ENCODE data around the gene DHRS7C. TPM values are rescaled to one million over a fixed set of nuclear protein-coding genes. Genes with fewer than 3 reads are reported as not detected.
"Not testable (repeated sequence)": the region's sequence is repeated elsewhere in the genome, so short reads cannot be mapped to it uniquely, and the experiment has no call there.

The DHRS7C gene
- total and polyA plus RNA-seq, 7 experiments from 2014 or later: not detected

- no peaks in the 10 kb centered on the region for H3K36me3 Mint-ChIP-seq
- Histone ChIP-seq H3K27me3 (ENCODE audit: control insufficient read depth in 2 of 2, insufficient read depth in 2 of 2, low read length in 2 of 2) (no peaks in the 10 kb centered on the region), H3K4me3 (ENCODE audit: low read length) (no peak overlapping the region), H3K36me3 (ENCODE audit: control insufficient read depth in 2 of 3, insufficient read depth in 3 of 3, low read length in 3 of 3) (no peaks in the 10 kb centered on the region), H3K4me1 (ENCODE audit: control insufficient read depth in 2 of 2, insufficient read depth in 2 of 2, low read length in 2 of 2) (no peaks in the 10 kb centered on the region), H3K27ac (ENCODE audit: low read depth, low read length) (no peak overlapping the region), H3K9me3 (ENCODE audit: control insufficient read depth in 2 of 3, low read length in 3 of 3) (no peaks in the 10 kb centered on the region)
- intact Hi-C loops (cut with micrococcal nuclease): no loop called here
- H3K4me3 Mint-ChIP-seq: no peak overlapping the region
- POLR2A ChIA-PET: no interaction called here
- peaks cover 0 to 41% (median 33%) of the 10 kb centered on the region in 5 donors for H3K27me3 Mint-ChIP-seq
- no peak overlapping the region for H3K27ac Mint-ChIP-seq
- peaks cover 0 to 4% (median 0%) of the 10 kb centered on the region in 11 donors for H3K9me3 Mint-ChIP-seq
- CTCF ChIA-PET: no interaction called here
- no peaks in the 10 kb centered on the region for H3K4me1 Mint-ChIP-seq
- no peak for DNase-seq
- no peak for ATAC-seq
Observed at GRCh38 chr17:9798724-9799123, 7.3 kb upstream of the DHRS7C start.

- H3K36me3 Mint-ChIP-seq: no peaks in the 10 kb centered on the region
- no peak overlapping the region for H3K4me3 Mint-ChIP-seq
- H3K27ac Mint-ChIP-seq: no peak overlapping the region
- no peak for ATAC-seq
- intact Hi-C loops (cut with micrococcal nuclease): no loop called here
- Histone ChIP-seq H3K4me3 (ENCODE audit: low read length) (no peak overlapping the region), H3K4me1 (ENCODE audit: control insufficient read depth in 2 of 2, insufficient read depth in 2 of 2, low read length in 2 of 2) (no peaks in the 10 kb centered on the region), H3K9me3 (ENCODE audit: control insufficient read depth in 2 of 3, low read length in 3 of 3) (no peaks in the 10 kb centered on the region), H3K27ac (ENCODE audit: low read depth, low read length) (no peak overlapping the region), H3K27me3 (ENCODE audit: control insufficient read depth in 2 of 2, insufficient read depth in 2 of 2, low read length in 2 of 2) (no peaks in the 10 kb centered on the region), H3K36me3 (ENCODE audit: control insufficient read depth in 2 of 3, insufficient read depth in 3 of 3, low read length in 3 of 3) (no peaks in the 10 kb centered on the region)
- no peak for DNase-seq
- ChIA-PET CTCF (no interaction called here), POLR2A (no interaction called here)
- no peaks in the 10 kb centered on the region for H3K4me1 Mint-ChIP-seq
- peaks cover 0 to 4% (median 0%) of the 10 kb centered on the region in 11 donors for H3K9me3 Mint-ChIP-seq
- H3K27me3 Mint-ChIP-seq: peaks cover 0 to 38% (median 29%) of the 10 kb centered on the region in 5 donors
Observed at GRCh38 chr17:9798008-9798407, 6.6 kb upstream of the DHRS7C start.

- Mint-ChIP-seq H3K27me3 (peaks cover 0 to 38% (median 8%) of the 10 kb centered on the region in 5 donors), H3K4me1 (no peaks in the 10 kb centered on the region), H3K4me3 (no peak overlapping the region), H3K27ac (no peak overlapping the region), H3K9me3 (peaks cover 0 to 2% (median 0%) of the 10 kb centered on the region in 11 donors), H3K36me3 (no peaks in the 10 kb centered on the region)
- no peak overlapping the region for H3K27ac ChIP-seq (ENCODE audit: low read depth, low read length)
- intact Hi-C loops (cut with micrococcal nuclease): no loop called here
- no peaks in the 10 kb centered on the region for H3K36me3 ChIP-seq (ENCODE audit: control insufficient read depth in 2 of 3, insufficient read depth in 3 of 3, low read length in 3 of 3)
- no peaks in the 10 kb centered on the region for H3K4me1 ChIP-seq (ENCODE audit: control insufficient read depth in 2 of 2, insufficient read depth in 2 of 2, low read length in 2 of 2)
- no peak for DNase-seq
- no peaks in the 10 kb centered on the region for H3K27me3 ChIP-seq (ENCODE audit: control insufficient read depth in 2 of 2, insufficient read depth in 2 of 2, low read length in 2 of 2)
- H3K4me3 ChIP-seq (ENCODE audit: low read length): no peak overlapping the region
- H3K9me3 ChIP-seq (ENCODE audit: control insufficient read depth in 2 of 3, low read length in 3 of 3): no peaks in the 10 kb centered on the region
- ChIA-PET POLR2A (no interaction called here), CTCF (no interaction called here)
- ATAC-seq: no peak
Observed at GRCh38 chr17:9792181-9792840, 919 bp upstream of the DHRS7C start.

- intact Hi-C loops (cut with micrococcal nuclease): no loop called here
- H3K27ac Mint-ChIP-seq: no peak overlapping the region
- POLR2A ChIA-PET: no interaction called here
Observed at GRCh38 chr17:9790316-9790715, 1.1 kb downstream of the DHRS7C start.

GRCh38 chr17:9788601-9789000 is 2.8 kb downstream of the DHRS7C start:
- no peak for DNase-seq
- Mint-ChIP-seq H3K9me3 (no peaks in the 10 kb centered on the region), H3K36me3 (no peaks in the 10 kb centered on the region), H3K27ac (no peak overlapping the region), H3K4me3 (no peak overlapping the region), H3K27me3 (peaks cover 0 to 24% (median 0%) of the 10 kb centered on the region in 5 donors), H3K4me1 (no peaks in the 10 kb centered on the region)
- Histone ChIP-seq H3K36me3 (ENCODE audit: control insufficient read depth in 2 of 3, insufficient read depth in 3 of 3, low read length in 3 of 3) (no peaks in the 10 kb centered on the region), H3K27ac (ENCODE audit: low read depth, low read length) (no peak overlapping the region), H3K9me3 (ENCODE audit: control insufficient read depth in 2 of 3, low read length in 3 of 3) (no peaks in the 10 kb centered on the region), H3K4me1 (ENCODE audit: control insufficient read depth in 2 of 2, insufficient read depth in 2 of 2, low read length in 2 of 2) (no peaks in the 10 kb centered on the region), H3K27me3 (ENCODE audit: control insufficient read depth in 2 of 2, insufficient read depth in 2 of 2, low read length in 2 of 2) (no peaks in the 10 kb centered on the region), H3K4me3 (ENCODE audit: low read length) (no peak overlapping the region)
- ChIA-PET POLR2A (no interaction called here), CTCF (no interaction called here)
- intact Hi-C loops (cut with micrococcal nuclease): no loop called here
- ATAC-seq: no peak

More at GRCh38 chr17:9790316-9790715, 1.1 kb downstream of the DHRS7C start:
- CTCF ChIA-PET: no interaction called here
- Mint-ChIP-seq H3K9me3 (no peaks in the 10 kb centered on the region), H3K4me3 (no peak overlapping the region), H3K4me1 (no peaks in the 10 kb centered on the region), H3K36me3 (no peaks in the 10 kb centered on the region), H3K27me3 (peaks cover 0 to 28% (median 0%) of the 10 kb centered on the region in 5 donors)
- no peak for ATAC-seq
- Histone ChIP-seq H3K27ac (ENCODE audit: low read depth, low read length) (no peak overlapping the region), H3K4me1 (ENCODE audit: control insufficient read depth in 2 of 2, insufficient read depth in 2 of 2, low read length in 2 of 2) (no peaks in the 10 kb centered on the region), H3K27me3 (ENCODE audit: control insufficient read depth in 2 of 2, insufficient read depth in 2 of 2, low read length in 2 of 2) (no peaks in the 10 kb centered on the region), H3K9me3 (ENCODE audit: control insufficient read depth in 2 of 3, low read length in 3 of 3) (no peaks in the 10 kb centered on the region), H3K36me3 (ENCODE audit: control insufficient read depth in 2 of 3, insufficient read depth in 3 of 3, low read length in 3 of 3) (no peaks in the 10 kb centered on the region), H3K4me3 (ENCODE audit: low read length) (no peak overlapping the region)
- no peak for DNase-seq

- Histone ChIP-seq H3K27ac (ENCODE audit: low read depth, low read length) (no peak overlapping the region), H3K9me3 (ENCODE audit: control insufficient read depth in 2 of 3, low read length in 3 of 3) (no peaks in the 10 kb centered on the region), H3K27me3 (ENCODE audit: control insufficient read depth in 2 of 2, insufficient read depth in 2 of 2, low read length in 2 of 2) (no peaks in the 10 kb centered on the region), H3K4me3 (ENCODE audit: low read length) (no peak overlapping the region), H3K4me1 (ENCODE audit: control insufficient read depth in 2 of 2, insufficient read depth in 2 of 2, low read length in 2 of 2) (no peaks in the 10 kb centered on the region), H3K36me3 (ENCODE audit: control insufficient read depth in 2 of 3, insufficient read depth in 3 of 3, low read length in 3 of 3) (no peaks in the 10 kb centered on the region)
- no peak overlapping the region for H3K27ac Mint-ChIP-seq
- H3K36me3 Mint-ChIP-seq: no peaks in the 10 kb centered on the region
- ATAC-seq (no peak), DNase-seq (no peak)
- no peak overlapping the region for H3K4me3 Mint-ChIP-seq
- no peaks in the 10 kb centered on the region for H3K4me1 Mint-ChIP-seq
- peaks cover 0 to 51% (median 19%) of the 10 kb centered on the region in 5 donors for H3K27me3 Mint-ChIP-seq
- POLR2A ChIA-PET: no interaction called here
- CTCF ChIA-PET: no interaction called here
- H3K9me3 Mint-ChIP-seq: peaks cover 0 to 3% (median 0%) of the 10 kb centered on the region in 11 donors
- intact Hi-C loops (cut with micrococcal nuclease): no loop called here
Observed at GRCh38 chr17:9784544-9784943, 6.8 kb downstream of the DHRS7C start.

GRCh38 chr17:9783465-9783864 is 7.9 kb downstream of the DHRS7C start:
- H3K27me3 ChIP-seq (ENCODE audit: control insufficient read depth in 2 of 2, insufficient read depth in 2 of 2, low read length in 2 of 2); H3K36me3 ChIP-seq (ENCODE audit: control insufficient read depth in 2 of 3, insufficient read depth in 3 of 3, low read length in 3 of 3); CTCF ChIA-PET; DNase-seq; H3K36me3 Mint-ChIP-seq; H3K4me3 ChIP-seq (ENCODE audit: low read length); H3K9me3 Mint-ChIP-seq; intact Hi-C loops (cut with micrococcal nuclease); H3K27ac ChIP-seq (ENCODE audit: low read depth, low read length); H3K9me3 ChIP-seq (ENCODE audit: control insufficient read depth in 2 of 3, low read length in 3 of 3); H3K4me1 ChIP-seq (ENCODE audit: control insufficient read depth in 2 of 2, insufficient read depth in 2 of 2, low read length in 2 of 2); H3K27ac Mint-ChIP-seq; ATAC-seq; POLR2A ChIA-PET; H3K4me3 Mint-ChIP-seq; H3K4me1 Mint-ChIP-seq: not testable (repeated sequence)
- H3K27me3 Mint-ChIP-seq: peaks cover 0 to 44% (median 18%) of the 10 kb centered on the region in 5 donors

Measured in naive thymus-derived CD4-positive, alpha-beta T cell (primary cell).